ENCODE results near the gene RNF207. TPM values are rescaled to one million over a fixed set of nuclear protein-coding genes. Genes with fewer than 3 reads are reported as not detected.

Gene RNF207
- total RNA-seq, 1 experiment from 2014 or later, result 4.9 TPM

GRCh38 chr1:6198646-6199297 is 7.1 kb upstream of the RNF207 start:
- H3K4me2 ChIP-seq (ENCODE audit: insufficient read depth, insufficient read length, low read length), result peak overlapping the region; percentile 81
- peak overlapping the region; percentile 90 for H3K18ac ChIP-seq (ENCODE audit: insufficient read length, low read depth, low read length)
- no peak overlapping the region for H3K27ac ChIP-seq (ENCODE audit: insufficient read length, low read depth, low read length)
- peak overlapping the region; percentile 98 for H3K9ac ChIP-seq (ENCODE audit: extremely low read depth, insufficient read length, low read length)
- no peak overlapping the region for H4K8ac ChIP-seq (replicated peaks; ENCODE audit: insufficient read length, low read depth, low read length)
- Mint-ChIP-seq H3K27me3 (ENCODE audit: low read depth) (peaks cover 2% of the 10 kb centered on the region; the same call in 1 of the 2 replicates), H3K4me1 (peaks cover 32 to 40% of the 10 kb centered on the region in 2 experiments), H3K4me3 (peak overlapping the region; percentile 90 to 94), H3K9me3 (no peaks in the 10 kb centered on the region), H3K27ac (peak overlapping the region; percentile 83 to 94 (median 92); a peak in 6 of 7 replicates), H3K36me3 (ENCODE audit: insufficient read depth in 1 of 3, low read depth in 3 of 3) (peaks cover 36 to 48% (median 41%) of the 10 kb centered on the region in 3 experiments)
- peaks cover 4% of the 10 kb centered on the region; the same call in 1 of the 2 replicates for H3K4me1 ChIP-seq (ENCODE audit: insufficient read depth, low read length)
- H4K20me1 ChIP-seq (ENCODE audit: control insufficient read depth, insufficient read depth, insufficient read length), result no peaks in the 10 kb centered on the region
- H3K56ac ChIP-seq (ENCODE audit: insufficient read length, low read depth, low read length), result no peak overlapping the region
- H2BK12ac ChIP-seq (ENCODE audit: insufficient read length, low read depth, low read length), result no peak overlapping the region
- H3K14ac ChIP-seq (ENCODE audit: insufficient read depth, low read length), result peak overlapping the region; percentile 90
- H3K79me1 ChIP-seq (ENCODE audit: insufficient read depth, low read depth, low read length, poor library complexity, severe bottlenecking), result peaks cover 2% of the 10 kb centered on the region
- no CpG with 5 or more reads among the region's 31 CpGs for WGBS (ENCODE audit: extremely low coverage, insufficient read length, low lambda C conversion rate)
- H2BK5ac ChIP-seq (ENCODE audit: insufficient read length, low read length), result no peak overlapping the region
- H3K9me3 ChIP-seq (ENCODE audit: control insufficient read depth, low read depth, low read length), result no peaks in the 10 kb centered on the region
- no peak for TF ChIP-seq CTCF (conservative IDR thresholded peaks at IDR 0.05)
- H2BK15ac ChIP-seq (ENCODE audit: low read depth, low read length), result no peak overlapping the region
- H2BK120ac ChIP-seq (ENCODE audit: low read depth, low read length, poor library complexity, severe bottlenecking), result no peak overlapping the region
- H3K79me2 ChIP-seq (ENCODE audit: insufficient read depth, low read length), result peaks cover 28% of the 10 kb centered on the region; the same call in 1 of the 2 replicates
- H3K23me2 ChIP-seq (ENCODE audit: insufficient read length, low read depth, low read length, poor library complexity, severe bottlenecking), result peaks cover 15% of the 10 kb centered on the region
- H3K4ac ChIP-seq (ENCODE audit: low read depth, low read length), result 0 out of 2 replicates have a peak overlapping the region, but pooled peaks have one; percentile 18
- H4K5ac ChIP-seq (ENCODE audit: insufficient read length, low read depth, low read length), result no peak overlapping the region
- no peaks in the 10 kb centered on the region for H3K27me3 ChIP-seq (ENCODE audit: insufficient read depth, low read length)
- no peak overlapping the region for H2BK20ac ChIP-seq (ENCODE audit: low read depth, low read length, poor library complexity, severe bottlenecking)
- H3K23ac ChIP-seq (ENCODE audit: insufficient read length, low read depth, low read length), result no peak overlapping the region
- H2AK5ac ChIP-seq (ENCODE audit: insufficient read length, low read length), result no peak overlapping the region
- H4K91ac ChIP-seq (ENCODE audit: insufficient read length, low read depth, low read length), result no peak overlapping the region
- no peak overlapping the region for H2AFZ ChIP-seq (ENCODE audit: low read length)
- no peak for DNase-seq
- H3T11ph ChIP-seq (ENCODE audit: low read length), result no peak overlapping the region
